Stimulated activated CD8-positive, alpha-beta memory T cell treated with anti-CD3 and anti-CD28 coated beads, Interleukin-15, amount 100 ng/mL, for 4 hours (primary cell): ENCODE data around the gene AP1G2.
"Not testable (repeated sequence)": the region's sequence is repeated elsewhere in the genome, so short reads cannot be mapped to it uniquely, and the experiment has no call there.

Experiments used
- DNase-seq, 2 donors: peaks; one replicate each; pipeline ENCODE4 v3.0.0-alpha.2; 2020; ENCODE audit warnings: low read depth in 2 of 2

AP1G2 gene

GRCh38 chr14:23539248-23540140 lies 28.1 kb downstream of the AP1G2 start:
- DNase-seq: no peak

- DNase-seq: no peak
Observed at GRCh38 chr14:23538785-23539184, 28.8 kb downstream of the AP1G2 start.

GRCh38 chr14:23538050-23538718 lies 29.4 kb downstream of the AP1G2 start:
- no peak for DNase-seq

- DNase-seq: no peak
Observed at GRCh38 chr14:23537351-23538049, 30.1 kb downstream of the AP1G2 start.

- DNase-seq: not testable (repeated sequence)
Observed at GRCh38 chr14:23536906-23537305, 30.7 kb downstream of the AP1G2 start.

GRCh38 chr14:23536494-23536893 lies 31.1 kb downstream of the AP1G2 start:
- DNase-seq: no peak

- no peak for DNase-seq
Observed at GRCh38 chr14:23535943-23536342, 31.6 kb downstream of the AP1G2 start.

GRCh38 chr14:23533652-23534435 lies 33.7 kb downstream of the AP1G2 start:
- DNase-seq: no peak

GRCh38 chr14:23532658-23533057 lies 34.9 kb downstream of the AP1G2 start:
- no peak for DNase-seq

GRCh38 chr14:23531391-23531790 lies 36.2 kb downstream of the AP1G2 start:
- no peak for DNase-seq

GRCh38 chr14:23530375-23531055 lies 37.1 kb downstream of the AP1G2 start:
- no peak for DNase-seq

GRCh38 chr14:23529016-23529415 lies 38.6 kb downstream of the AP1G2 start:
- no peak for DNase-seq

- DNase-seq: no peak
Observed at GRCh38 chr14:23528555-23528954, 39.0 kb downstream of the AP1G2 start.

GRCh38 chr14:23525611-23526010 lies 42.0 kb downstream of the AP1G2 start:
- DNase-seq: no peak

- DNase-seq: no peak
Observed at GRCh38 chr14:23524954-23525353, 42.6 kb downstream of the AP1G2 start.

GRCh38 chr14:23523229-23524016 lies 44.2 kb downstream of the AP1G2 start:
- DNase-seq: no peak

- no peak for DNase-seq
Observed at GRCh38 chr14:23522643-23523198, 44.9 kb downstream of the AP1G2 start.

GRCh38 chr14:23521785-23522640 lies 45.6 kb downstream of the AP1G2 start:
- no peak for DNase-seq
